Muscle layer of duodenum (tissue), 2 donors: ENCODE data around the gene ROR1.

Source experiments
- H3K27ac ChIP-seq: one replicate; pipeline ENCODE4 v1.7.0; 2013; ENCODE audit warnings: mild to moderate bottlenecking, low read length
- H3K27me3 ChIP-seq: one replicate; pipeline ENCODE4 v1.7.0; 2013; ENCODE audit warnings: low read depth, mild to moderate bottlenecking, control low read depth, low read length
- H3K36me3 ChIP-seq, 2 donors: one replicate each; pipeline ENCODE4 v1.7.0; 2013; ENCODE audit warnings: low read length in 2 of 2, control low read depth in 1 of 2, mild to moderate bottlenecking in 1 of 2; ENCODE audit not compliant: insufficient read depth in 2 of 2, control insufficient read depth in 1 of 2
- H3K4me1 ChIP-seq, 2 donors: one replicate each; pipeline ENCODE4 v1.7.0; 2013; ENCODE audit warnings: low read length in 2 of 2, mild to moderate bottlenecking in 2 of 2, control low read depth in 1 of 2, moderate library complexity in 1 of 2; ENCODE audit not compliant: insufficient read depth in 2 of 2, control insufficient read depth in 1 of 2
- H3K4me3 ChIP-seq, 2 donors: one replicate each; pipeline ENCODE4 v1.7.0; 2013; ENCODE audit warnings: low read length in 2 of 2, low read depth in 1 of 2, mild to moderate bottlenecking in 1 of 2
- H3K9me3 ChIP-seq, 2 donors: one replicate each; pipeline ENCODE4 v1.7.0; 2013; ENCODE audit warnings: low read length in 2 of 2, control low read depth in 1 of 2, mild to moderate bottlenecking in 1 of 2; ENCODE audit not compliant: control insufficient read depth in 1 of 2
- donor health status: healthy.

Gene ROR1

GRCh38 chr1:63877021-63877767 lies 103.4 kb downstream of the ROR1 start:
- Histone ChIP-seq H3K4me3 (no peak overlapping the region), H3K36me3 (no peaks in the 10 kb centered on the region), H3K27me3 (no peaks in the 10 kb centered on the region), H3K27ac (no peak overlapping the region), H3K4me1 (peaks cover 7 to 32% of the 10 kb centered on the region in 2 donors), H3K9me3 (no peaks in the 10 kb centered on the region)

- H3K27ac ChIP-seq = no peak overlapping the region
Measured at GRCh38 chr1:63877816-63878215, 104.0 kb downstream of the ROR1 start.

DNA sequence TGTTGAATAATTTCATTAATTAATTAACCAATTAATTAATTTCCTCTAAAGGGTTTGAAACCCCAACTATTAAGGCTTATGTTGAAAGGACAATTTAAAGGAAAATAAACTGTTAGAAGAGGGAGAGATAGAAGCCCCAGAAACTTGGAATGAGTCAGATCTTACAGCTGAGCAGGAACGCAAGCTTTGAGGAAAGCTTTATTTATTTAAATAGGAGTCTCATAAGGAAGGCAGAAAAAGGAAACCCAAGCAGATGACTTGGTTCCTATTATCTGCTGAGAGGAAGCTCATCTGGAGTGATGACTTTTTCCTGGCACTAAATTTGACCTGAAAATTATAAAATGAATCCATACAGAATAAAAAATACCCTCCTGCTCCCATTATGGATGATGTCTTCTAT lies 105.1 kb downstream of the ROR1 start:
- peaks cover 7 to 41% of the 10 kb centered on the region in 2 donors for H3K4me1 ChIP-seq
- H3K27me3 ChIP-seq = no peaks in the 10 kb centered on the region
- no peaks in the 10 kb centered on the region for H3K36me3 ChIP-seq
- H3K27ac ChIP-seq = no peak overlapping the region
- no peak overlapping the region for H3K4me3 ChIP-seq
- H3K9me3 ChIP-seq = no peaks in the 10 kb centered on the region

More at GRCh38 chr1:63877816-63878215, 104.0 kb downstream of the ROR1 start:
- H3K27me3 ChIP-seq = no peaks in the 10 kb centered on the region
- no peaks in the 10 kb centered on the region for H3K9me3 ChIP-seq
- H3K36me3 ChIP-seq = no peaks in the 10 kb centered on the region
- no peak overlapping the region for H3K4me3 ChIP-seq
- H3K4me1 ChIP-seq = peaks cover 7 to 34% of the 10 kb centered on the region in 2 donors

- Histone ChIP-seq H3K4me1 (peaks cover 7 to 32% of the 10 kb centered on the region in 2 donors), H3K27ac (no peak overlapping the region), H3K36me3 (no peaks in the 10 kb centered on the region)
Measured at GRCh38 chr1:63880958-63881576, 107.2 kb downstream of the ROR1 start.

GRCh38 chr1:63882048-63882704 lies 108.4 kb downstream of the ROR1 start:
- H3K27ac ChIP-seq = peak overlapping the region; percentile 41
- H3K27me3 ChIP-seq = no peaks in the 10 kb centered on the region
- H3K9me3 ChIP-seq = no peaks in the 10 kb centered on the region
- no peaks in the 10 kb centered on the region for H3K36me3 ChIP-seq
- no peak overlapping the region for H3K4me3 ChIP-seq
- H3K4me1 ChIP-seq = peaks cover 2 to 23% of the 10 kb centered on the region in 2 donors

More at GRCh38 chr1:63880958-63881576, 107.2 kb downstream of the ROR1 start:
- Histone ChIP-seq H3K27me3 (no peaks in the 10 kb centered on the region), H3K9me3 (no peaks in the 10 kb centered on the region), H3K4me3 (no peak overlapping the region)

GRCh38 chr1:63883494-63884235 lies 109.8 kb downstream of the ROR1 start:
- Histone ChIP-seq H3K4me3 (no peak overlapping the region), H3K4me1 (peaks cover 0 to 14% of the 10 kb centered on the region in 2 donors), H3K9me3 (no peaks in the 10 kb centered on the region), H3K36me3 (no peaks in the 10 kb centered on the region), H3K27me3 (no peaks in the 10 kb centered on the region), H3K27ac (no peak overlapping the region)

- no peak overlapping the region for H3K27ac ChIP-seq
- H3K4me1 ChIP-seq = peaks cover 0 to 13% of the 10 kb centered on the region in 2 donors
- no peaks in the 10 kb centered on the region for H3K9me3 ChIP-seq
- no peak overlapping the region for H3K4me3 ChIP-seq
- no peaks in the 10 kb centered on the region for H3K36me3 ChIP-seq
- no peaks in the 10 kb centered on the region for H3K27me3 ChIP-seq
Measured at GRCh38 chr1:63884486-63884885, 110.7 kb downstream of the ROR1 start.

GRCh38 chr1:63885899-63886298 lies 112.1 kb downstream of the ROR1 start:
- Histone ChIP-seq H3K4me1 (peaks cover 0 to 13% of the 10 kb centered on the region in 2 donors), H3K9me3 (no peaks in the 10 kb centered on the region), H3K27me3 (no peaks in the 10 kb centered on the region), H3K27ac (no peak overlapping the region), H3K4me3 (no peak overlapping the region), H3K36me3 (no peaks in the 10 kb centered on the region)

GRCh38 chr1:63886340-63886739 lies 112.5 kb downstream of the ROR1 start:
- Histone ChIP-seq H3K27ac (no peak overlapping the region), H3K27me3 (no peaks in the 10 kb centered on the region), H3K36me3 (no peaks in the 10 kb centered on the region), H3K9me3 (no peaks in the 10 kb centered on the region), H3K4me3 (no peak overlapping the region), H3K4me1 (peaks cover 0 to 13% of the 10 kb centered on the region in 2 donors)

- peaks cover 4 to 15% of the 10 kb centered on the region in 2 donors for H3K4me1 ChIP-seq
- no peaks in the 10 kb centered on the region for H3K9me3 ChIP-seq
- no peaks in the 10 kb centered on the region for H3K36me3 ChIP-seq
- H3K27me3 ChIP-seq = no peaks in the 10 kb centered on the region
- H3K4me3 ChIP-seq = no peak overlapping the region
- no peak overlapping the region for H3K27ac ChIP-seq
Measured at GRCh38 chr1:63887809-63888208, 114.0 kb downstream of the ROR1 start.

- Histone ChIP-seq H3K27ac (no peak overlapping the region), H3K4me3 (no peak overlapping the region), H3K36me3 (no peaks in the 10 kb centered on the region), H3K9me3 (no peaks in the 10 kb centered on the region), H3K4me1 (peaks cover 7 to 10% of the 10 kb centered on the region in 2 donors), H3K27me3 (no peaks in the 10 kb centered on the region)
Measured at GRCh38 chr1:63888984-63889383, 115.2 kb downstream of the ROR1 start.
